HG02759 (cell line): Measurements from ENCODE around the gene CEACAM8.
"Not testable (repeated sequence)": the region's sequence is repeated elsewhere in the genome, so short reads cannot be mapped to it uniquely, and the experiment has no call there.

ENCODE experiments used
- ATAC-seq: cut with Tn5 transposase; IDR thresholded peaks from one replicate; pipeline ENCODE4 v1.9.1; 2021; ENCODE audit warnings: mild to moderate bottlenecking, moderate library complexity; ENCODE audit not compliant: unreplicated experiment

Gene CEACAM8

GRCh38 chr19:42594617-42595489 lies at the start of gene CEACAM8:
Gene CEACAM8 (minus strand): TSS chr19:42594924. CDS start chr19:42594828, 96 bp downstream.
- no peak for ATAC-seq

GRCh38 chr19:42639324-42640092 lies 44.8 kb upstream of the CEACAM8 start:
- not testable (repeated sequence) for ATAC-seq

GRCh38 chr19:42635233-42635539 lies 40.5 kb upstream of the CEACAM8 start:
- no peak for ATAC-seq

- no peak for ATAC-seq
Measured at GRCh38 chr19:42634409-42635232, 39.9 kb upstream of the CEACAM8 start.

- ATAC-seq: no peak
Measured at GRCh38 chr19:42629191-42629590, 34.5 kb upstream of the CEACAM8 start.

- ATAC-seq: no peak
Measured at GRCh38 chr19:42628411-42629140, 33.9 kb upstream of the CEACAM8 start.

GRCh38 chr19:42627916-42628315 lies 33.2 kb upstream of the CEACAM8 start:
- ATAC-seq: no peak

- no peak for ATAC-seq
Measured at GRCh38 chr19:42626181-42626580, 31.5 kb upstream of the CEACAM8 start.

- no peak for ATAC-seq
Measured at GRCh38 chr19:42619271-42619670, 24.5 kb upstream of the CEACAM8 start.

- ATAC-seq: no peak
Measured at GRCh38 chr19:42613666-42614065, 18.9 kb upstream of the CEACAM8 start.

GRCh38 chr19:42610401-42610915 lies 15.7 kb upstream of the CEACAM8 start:
- not testable (repeated sequence) for ATAC-seq

- no peak for ATAC-seq
Measured at GRCh38 chr19:42606660-42607351, 12.1 kb upstream of the CEACAM8 start.

GRCh38 chr19:42601811-42602443 lies 7.2 kb upstream of the CEACAM8 start:
- ATAC-seq: no peak

- no peak for ATAC-seq
Measured at GRCh38 chr19:42596391-42597072, 1.8 kb upstream of the CEACAM8 start.

- no peak for ATAC-seq
Measured at GRCh38 chr19:42595550-42596172, 937 bp upstream of the CEACAM8 start.

GRCh38 chr19:42589792-42590191 lies 4.9 kb downstream of the CEACAM8 start:
- no peak for ATAC-seq

GRCh38 chr19:42584466-42584865 lies 10.3 kb downstream of the CEACAM8 start:
- ATAC-seq: no peak

- no peak for ATAC-seq
Measured at GRCh38 chr19:42577016-42577415, 17.7 kb downstream of the CEACAM8 start.
